ENCODE measurements around the gene ZNF524. TPM values are rescaled to one million over a fixed set of nuclear protein-coding genes. Genes with fewer than 3 reads are reported as not detected.
A peak's percentile ranks its signal among the peaks of the same experiment; 100 is the strongest.

Gene ZNF524
- total RNA-seq, 2 donors from 2014 or later = 30.2 to 54.8 TPM

GRCh38 chr19:55624109-55625003 lies 24.3 kb downstream of the ZNF524 start, which contains the start of gene ZNF784:
Gene ZNF784, minus strand, starts transcription at chr19:55624566. Its CDS starts 5 bp downstream, at chr19:55624561.
- Histone ChIP-seq H3K4me3 (peak within 1 kb of the TSS; percentile 56 to 57), H3K4me1 (replicated peaks) (no peaks in the 10 kb centered on the region), H3K27me3 (replicated peaks; ENCODE audit: insufficient read depth) (no peaks in the 10 kb centered on the region), H3K27ac (peak within 1 kb of the TSS; percentile 94 to 99), H3K36me3 (no peaks in the 10 kb centered on the region), H3K9me3 (no peaks in the 10 kb centered on the region)
- peak; percentile 93 for DNase-seq (ENCODE audit: low spot score)
- TF ChIP-seq POLR2AphosphoS5 (IDR thresholded peaks at IDR 0.05) = peak; percentile 90
- peak; percentile 60 for TF ChIP-seq POLR2A (IDR thresholded peaks at IDR 0.05)
- TF ChIP-seq CTCF (IDR thresholded peaks at IDR 0.05) = peak in 1 of 4 experiments; percentile 14
- under 1% methylated on average over 53 of the region's 56 CpGs for WGBS
- intact Hi-C loops (cut with DNase I) = no loop called here

GRCh38 chr19:55625004-55625326 lies 24.9 kb downstream of the ZNF524 start:
- no peaks in the 10 kb centered on the region for H3K4me1 ChIP-seq (replicated peaks)
- 29% methylated on average over 11 of the region's 11 CpGs for WGBS
- no peaks in the 10 kb centered on the region for H3K36me3 ChIP-seq
- peak overlapping the region; percentile 56 to 57 for H3K4me3 ChIP-seq
- H3K9me3 ChIP-seq = no peaks in the 10 kb centered on the region
- TF ChIP-seq POLR2AphosphoS5 (IDR thresholded peaks at IDR 0.05) (no peak), CTCF (IDR thresholded peaks at IDR 0.05) (no peak)
- no peak for DNase-seq (ENCODE audit: low spot score)
- intact Hi-C loops (cut with DNase I) = no loop called here
- peak overlapping the region; percentile 94 to 99 for H3K27ac ChIP-seq
- H3K27me3 ChIP-seq (replicated peaks; ENCODE audit: insufficient read depth) = no peaks in the 10 kb centered on the region

GRCh38 chr19:55626350-55626749 lies 26.3 kb downstream of the ZNF524 start:
- Histone ChIP-seq H3K27me3 (replicated peaks; ENCODE audit: insufficient read depth) (no peaks in the 10 kb centered on the region), H3K27ac (no peak overlapping the region), H3K9me3 (no peaks in the 10 kb centered on the region), H3K4me3 (no peak overlapping the region), H3K36me3 (no peaks in the 10 kb centered on the region), H3K4me1 (replicated peaks) (no peaks in the 10 kb centered on the region)
- no peak for DNase-seq (ENCODE audit: low spot score)
- TF ChIP-seq POLR2A (IDR thresholded peaks at IDR 0.05) (no peak), CTCF (IDR thresholded peaks at IDR 0.05) (no peak), POLR2AphosphoS5 (IDR thresholded peaks at IDR 0.05) (no peak)
- 88% methylated on average over 11 of the region's 11 CpGs for WGBS
- intact Hi-C loops (cut with DNase I) = no loop called here

- no peaks in the 10 kb centered on the region for H3K27me3 ChIP-seq (replicated peaks; ENCODE audit: insufficient read depth)
- intact Hi-C loops (cut with DNase I) = loop anchor here (2.0 kb wide), 1 partner anchor 116 kb away; no protein-coding TSS in a partner anchor
- peak; percentile 93 for DNase-seq (ENCODE audit: low spot score)
- no peak overlapping the region for H3K4me3 ChIP-seq
- H3K27ac ChIP-seq = peak overlapping the region in 1 of 2 donors; percentile 52
- H3K4me1 ChIP-seq (replicated peaks) = peaks cover 12% of the 10 kb centered on the region
- no peaks in the 10 kb centered on the region for H3K9me3 ChIP-seq
- WGBS = 25% methylated on average over 3 of the region's 3 CpGs
- no peaks in the 10 kb centered on the region for H3K36me3 ChIP-seq
- peak; percentile 79 to 91 (median 89) for TF ChIP-seq CTCF (IDR thresholded peaks at IDR 0.05)
- TF ChIP-seq POLR2A (IDR thresholded peaks at IDR 0.05) = no peak
- TF ChIP-seq POLR2AphosphoS5 (IDR thresholded peaks at IDR 0.05) = peak; percentile 73
These were observed 32.4 kb downstream of the ZNF524 start for GRCh38 chr19:55632463-55632834.

Measured in prostate gland (tissue), 2 donors.